Smooth muscle cell of trachea (primary cell): ENCODE measurements around the gene RAB28. TPM values are rescaled to one million over a fixed set of nuclear protein-coding genes. Genes with fewer than 3 reads are reported as not detected.

Source experiments
- total RNA-seq: library from RNA; depleted of rRNA; stranded (reverse); fragments of >200 nt; gene quantifications from 2 replicates; pipeline ENCODE4 v1.2.1, GENCODE V29; 2014

Gene RAB28
- total RNA-seq: 10.6 and 18.9 TPM in 2 replicates

GRCh38 chr4:13484122-13484748 is at the start of gene RAB28:
TSS of gene RAB28 (minus strand) at chr4:13484340.

Other genes with a start within 250 kb of the RAB28 start
- 1.2 and 1.5 TPM in 2 replicates for gene NKX3-2, start 60.2 kb upstream of the RAB28 start, total RNA-seq
- 29.1 and 30.0 TPM in 2 replicates for gene BOD1L1, start 143.4 kb upstream of the RAB28 start, total RNA-seq